GM21390 (cell line): Measurements from ENCODE around the gene VDAC2.
"Not testable (repeated sequence)": the region's sequence is repeated elsewhere in the genome, so short reads cannot be mapped to it uniquely, and the experiment has no call there.

Experiments used
- ATAC-seq: cut with Tn5 transposase; IDR thresholded peaks from one replicate; pipeline ENCODE4 v1.9.1; 2021; ENCODE audit not compliant: unreplicated experiment

Gene VDAC2

GRCh38 chr10:75210282-75211006, at the start of gene VDAC2:
Gene VDAC2 (plus strand): TSS chr10:75210796. CDS start chr10:75211159, 363 bp downstream.
- peak; percentile 87 for ATAC-seq

DNA sequence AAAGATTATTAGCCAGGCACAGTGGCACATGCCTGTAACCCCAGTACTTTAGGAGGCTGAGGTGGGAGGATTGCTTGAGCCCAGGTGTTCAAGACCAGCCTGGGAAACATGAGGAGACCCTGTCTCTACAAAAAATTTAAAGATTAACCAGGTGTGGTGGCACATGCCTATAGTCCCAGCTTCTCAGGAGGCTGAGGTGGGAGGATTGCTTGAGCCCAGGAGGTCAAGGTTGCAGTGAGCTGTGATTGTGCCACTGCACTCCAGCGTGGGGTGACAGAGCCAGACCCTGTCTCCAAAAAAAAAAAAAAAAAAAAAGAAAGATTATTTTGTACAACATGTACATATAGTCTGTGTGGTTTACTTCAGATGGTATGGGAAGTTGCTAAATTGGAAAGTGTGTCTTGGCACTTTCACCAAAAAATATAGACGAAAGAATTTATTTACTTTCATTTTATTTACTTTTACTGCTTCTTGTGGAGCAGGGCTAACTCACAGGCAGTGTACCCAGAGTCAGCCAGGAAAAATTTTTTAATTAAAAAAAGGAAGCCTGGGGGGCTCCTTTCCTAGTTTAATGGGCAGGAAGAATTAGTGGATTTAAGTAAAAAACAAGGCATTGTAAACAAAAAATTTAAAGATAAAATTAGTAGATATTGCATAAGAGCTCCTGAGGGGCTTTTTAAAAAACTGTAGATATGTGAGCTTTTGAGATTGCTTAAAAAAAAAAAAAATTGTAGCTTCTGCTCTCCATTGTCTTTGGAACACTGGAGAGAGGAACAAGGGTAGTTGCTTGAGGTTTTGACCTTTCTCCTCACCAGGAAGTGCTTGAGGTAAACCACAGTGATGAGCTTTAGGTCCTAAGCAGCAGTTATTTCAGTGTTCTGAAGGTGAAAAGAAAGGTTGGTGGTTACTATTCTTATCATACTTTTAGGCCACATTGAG, 44.6 kb upstream of the VDAC2 start:
- ATAC-seq, result peak; percentile 93

- peak; percentile 36 for ATAC-seq
Measured at GRCh38 chr10:75166623-75166972, 44.0 kb upstream of the VDAC2 start.

GRCh38 chr10:75168275-75168674, 42.3 kb upstream of the VDAC2 start:
- ATAC-seq, result no peak

DNA sequence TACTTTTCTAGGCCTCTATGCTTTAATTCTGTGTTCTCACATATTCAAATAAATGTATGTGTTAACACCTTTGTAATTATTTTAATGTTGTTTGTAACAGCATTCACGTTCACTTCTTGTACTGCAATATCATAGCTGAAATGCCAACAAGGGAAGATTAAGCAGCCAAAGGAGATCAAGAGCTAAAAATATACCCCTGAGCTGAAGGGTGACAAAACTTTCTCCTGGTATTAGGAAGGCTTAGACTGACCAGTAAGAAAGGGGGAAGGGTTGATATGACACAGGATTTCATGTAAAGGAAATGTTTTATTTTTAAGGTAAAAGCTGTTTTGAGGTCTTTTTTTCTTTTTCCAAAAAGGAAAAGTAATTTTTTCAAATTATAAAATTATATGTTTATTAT, 40.4 kb upstream of the VDAC2 start:
- no peak for ATAC-seq

DNA sequence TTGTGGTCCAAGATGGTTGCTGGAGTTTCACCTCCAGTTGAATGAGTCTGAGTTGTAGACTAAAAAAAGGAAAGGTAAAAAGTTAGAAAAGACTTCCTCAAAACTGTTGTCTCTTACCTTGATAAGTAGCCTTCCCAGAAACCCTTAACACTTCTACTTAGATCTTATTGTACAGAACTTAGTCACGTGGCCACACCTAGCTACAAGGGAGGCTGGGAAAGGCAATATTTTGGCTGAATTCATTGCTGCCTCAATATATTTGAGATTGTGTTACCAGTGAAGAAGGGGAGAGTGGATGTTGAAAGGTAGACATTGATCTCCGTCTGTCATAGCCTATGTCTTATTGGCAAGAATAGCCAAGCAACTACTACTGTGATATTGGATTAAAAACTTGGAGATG, 35.5 kb upstream of the VDAC2 start:
- no peak for ATAC-seq

GRCh38 chr10:75176046-75176445, 34.5 kb upstream of the VDAC2 start:
- no peak for ATAC-seq

DNA sequence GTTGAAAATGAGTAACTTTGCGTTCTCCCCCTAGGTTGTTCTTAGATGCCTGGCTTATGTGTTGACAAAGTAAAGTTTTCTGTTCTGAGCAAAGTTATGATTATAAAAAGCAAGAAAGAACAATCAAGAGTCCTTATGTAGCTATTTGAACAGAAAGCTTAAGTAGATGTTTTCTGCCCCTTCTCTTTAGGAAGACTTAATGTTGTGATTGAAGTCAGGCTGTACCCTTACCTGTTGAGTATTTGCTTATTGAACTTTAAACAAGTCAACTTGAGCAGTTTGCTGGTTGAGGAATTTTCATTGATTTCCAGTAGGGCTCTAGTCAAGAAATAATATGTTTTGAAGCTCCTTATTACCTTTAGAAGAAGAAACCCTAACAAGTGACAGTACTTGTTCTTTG, 33.9 kb upstream of the VDAC2 start:
- no peak for ATAC-seq

GRCh38 chr10:75179657-75180177, 30.9 kb upstream of the VDAC2 start:
- ATAC-seq, result no peak

GRCh38 chr10:75180592-75180991, 30.0 kb upstream of the VDAC2 start:
- ATAC-seq, result no peak

DNA sequence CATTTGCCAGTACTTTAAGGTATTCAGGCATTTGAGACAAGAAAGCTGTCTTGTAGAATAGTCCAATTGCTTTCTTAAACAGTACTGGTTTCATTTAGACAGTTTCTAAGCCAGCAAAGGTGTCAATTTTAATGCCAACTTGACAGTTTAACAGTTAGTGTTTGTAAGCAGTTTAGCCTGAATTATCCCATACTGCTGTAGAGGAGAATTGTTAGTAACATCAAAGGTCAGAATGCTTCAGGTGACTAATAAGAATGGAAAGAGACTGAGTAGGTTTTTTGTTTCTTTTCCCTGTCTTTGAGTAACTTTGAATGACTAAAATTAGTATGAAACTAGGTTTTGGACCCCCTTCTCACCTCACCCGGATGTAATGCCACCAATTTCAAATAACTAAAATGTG, 29.5 kb upstream of the VDAC2 start:
- no peak for ATAC-seq

GRCh38 chr10:75186310-75186709, 24.3 kb upstream of the VDAC2 start:
- ATAC-seq, result no peak

- no peak for ATAC-seq
Measured at GRCh38 chr10:75187961-75188426, 22.6 kb upstream of the VDAC2 start.

- ATAC-seq, result not testable (repeated sequence)
Measured at GRCh38 chr10:75188522-75188921, 22.1 kb upstream of the VDAC2 start.

GRCh38 chr10:75189266-75190096, 21.1 kb upstream of the VDAC2 start:
- ATAC-seq, result no peak

GRCh38 chr10:75191821-75192568, 18.6 kb upstream of the VDAC2 start:
- ATAC-seq, result no peak

- ATAC-seq, result not testable (repeated sequence)
Measured at GRCh38 chr10:75194625-75195024, 16.0 kb upstream of the VDAC2 start.

DNA sequence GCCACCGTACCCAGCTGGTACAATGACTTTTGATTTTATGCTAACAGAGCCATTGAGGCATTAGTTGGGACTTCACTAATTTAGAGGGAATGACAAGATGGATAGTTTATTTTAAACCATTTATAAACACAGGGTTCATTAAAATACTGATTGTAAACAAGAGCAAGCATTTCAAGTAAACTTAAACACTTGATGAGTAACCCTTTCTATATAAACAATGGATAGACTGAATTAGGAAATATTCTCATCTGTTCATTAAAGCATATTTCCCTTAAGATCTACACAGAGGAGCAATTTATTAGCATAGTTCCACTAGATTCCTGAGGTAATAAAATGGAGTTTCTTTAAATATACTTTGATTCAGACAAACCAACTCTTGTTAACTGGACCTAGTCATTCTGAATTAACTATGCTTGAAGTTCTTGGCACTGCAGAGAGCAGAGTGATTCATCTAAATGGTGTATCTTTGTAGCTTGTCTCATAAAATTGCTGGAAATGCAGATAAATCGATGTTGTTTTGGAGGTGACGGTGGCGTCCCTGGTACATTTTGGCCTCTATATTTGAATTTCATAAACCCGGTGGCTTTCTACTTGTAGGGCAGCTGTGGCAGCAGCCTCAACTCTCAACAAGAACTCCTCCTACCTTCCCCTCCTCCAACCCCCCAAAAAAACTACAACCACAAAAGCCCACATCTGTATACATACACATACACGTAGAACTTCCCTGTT, 15.4 kb upstream of the VDAC2 start:
- no peak for ATAC-seq

DNA sequence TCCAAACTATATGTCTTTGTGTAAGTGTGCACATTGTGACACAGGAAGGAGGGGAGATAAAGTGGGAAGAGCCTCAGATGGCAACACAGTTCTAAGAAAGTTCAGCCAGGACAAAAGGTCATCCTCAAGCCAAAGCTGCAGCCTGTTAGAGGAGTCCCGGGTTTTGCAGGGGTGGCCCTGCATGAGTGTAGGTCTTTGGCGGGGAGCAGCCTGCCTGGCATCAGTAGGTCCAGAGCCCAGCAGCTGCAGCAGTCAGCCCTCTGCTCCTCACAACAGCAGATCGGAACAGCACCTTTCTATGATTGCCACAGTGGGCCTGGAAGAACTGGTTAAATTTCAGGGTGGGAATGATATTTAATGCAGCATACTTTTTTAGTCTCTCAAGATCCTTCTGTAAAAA, 13.5 kb upstream of the VDAC2 start:
- ATAC-seq, result no peak

- no peak for ATAC-seq
Measured at GRCh38 chr10:75197906-75198305, 12.7 kb upstream of the VDAC2 start.
